NCI-H526 treated with DMSO at 0.1 percent for 48 hours (cell line): ENCODE results near the gene GPATCH4.
A peak's percentile ranks its signal among the peaks of the same experiment; 100 is the strongest.
"Not testable (repeated sequence)": the region's sequence is repeated elsewhere in the genome, so short reads cannot be mapped to it uniquely, and the experiment has no call there.

Source experiments
- DNase-seq: peaks from one replicate; lab custom pipeline; 2025; lab: John Stamatoyannopoulos, UW

GPATCH4 gene

DNA sequence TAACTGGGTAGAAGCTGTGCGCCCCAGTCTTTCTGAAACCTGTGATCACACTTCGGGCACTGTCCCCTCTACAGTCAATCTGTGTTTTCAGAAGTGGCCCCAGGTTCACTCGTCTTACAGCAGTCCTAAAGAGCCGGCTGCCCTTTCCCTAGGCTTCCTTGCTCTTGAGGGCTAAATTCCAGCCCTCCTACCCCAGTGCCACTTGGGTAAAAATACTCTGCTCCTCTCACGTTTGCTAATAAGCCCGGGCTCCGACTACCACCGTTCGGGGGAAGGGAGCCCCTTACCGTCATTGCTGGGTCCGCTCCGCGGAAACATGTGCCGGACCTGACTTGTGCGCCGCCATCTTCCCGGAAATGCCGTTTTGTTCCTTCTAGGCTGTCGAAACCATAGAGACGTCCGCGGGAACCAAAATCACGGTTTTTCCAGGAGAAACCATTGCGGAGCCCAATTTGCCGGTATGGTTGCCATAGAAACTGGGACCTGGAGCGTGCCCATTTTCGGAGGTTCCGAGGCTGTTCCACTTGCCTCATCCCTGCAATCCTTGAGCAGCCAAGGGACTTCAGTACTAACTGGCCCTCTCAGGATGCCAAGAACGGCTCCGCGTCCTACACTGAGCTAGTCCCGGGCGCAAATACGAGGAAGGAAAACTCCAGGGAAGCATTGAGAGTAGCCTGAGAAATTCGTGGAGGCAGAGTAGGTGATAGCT lies at the start of gene GPATCH4:
TSS of gene GPATCH4 (minus strand) at position 358 of the 709 bp plus-strand sequence.
- DNase-seq, result peak; percentile 96

DNA sequence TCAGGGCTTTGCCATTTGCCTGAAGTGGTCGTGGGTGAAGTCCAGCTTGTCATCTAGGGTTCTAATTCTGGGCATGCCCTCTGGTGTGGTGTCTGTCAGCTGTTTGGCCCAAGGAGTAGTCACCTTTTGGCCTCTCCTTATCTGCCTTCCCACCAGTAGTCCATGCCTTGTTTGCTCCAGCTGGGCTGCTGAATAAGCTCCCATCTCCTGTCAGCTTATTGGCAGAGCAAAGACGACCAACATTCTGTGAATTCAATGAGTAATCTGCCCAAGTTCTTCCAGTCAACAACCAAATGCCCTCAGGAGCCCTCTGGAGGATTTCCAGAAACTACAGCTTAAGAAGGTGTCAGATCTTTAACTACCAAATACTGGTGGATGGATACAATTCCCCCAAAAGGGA lies 47.7 kb upstream of the GPATCH4 start:
- no peak for DNase-seq

DNA sequence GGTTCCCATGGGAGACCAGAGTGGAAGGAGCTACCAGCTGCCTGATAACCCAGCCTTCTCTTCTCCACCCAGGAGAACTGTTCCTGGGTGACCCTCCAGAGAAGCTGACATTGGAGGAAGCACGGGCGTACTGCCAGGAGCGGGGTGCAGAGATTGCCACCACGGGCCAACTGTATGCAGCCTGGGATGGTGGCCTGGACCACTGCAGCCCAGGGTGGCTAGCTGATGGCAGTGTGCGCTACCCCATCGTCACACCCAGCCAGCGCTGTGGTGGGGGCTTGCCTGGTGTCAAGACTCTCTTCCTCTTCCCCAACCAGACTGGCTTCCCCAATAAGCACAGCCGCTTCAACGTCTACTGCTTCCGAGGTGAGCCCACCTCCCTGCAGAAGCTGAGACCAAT lies 47.2 kb upstream of the GPATCH4 start:
- no peak for DNase-seq

GRCh38 chr1:156647351-156647750 lies 46.1 kb upstream of the GPATCH4 start:
- DNase-seq, result no peak

GRCh38 chr1:156646738-156647211 lies 45.5 kb upstream of the GPATCH4 start:
- DNase-seq, result no peak

GRCh38 chr1:156645666-156646065 lies 44.4 kb upstream of the GPATCH4 start:
- DNase-seq, result no peak

DNA sequence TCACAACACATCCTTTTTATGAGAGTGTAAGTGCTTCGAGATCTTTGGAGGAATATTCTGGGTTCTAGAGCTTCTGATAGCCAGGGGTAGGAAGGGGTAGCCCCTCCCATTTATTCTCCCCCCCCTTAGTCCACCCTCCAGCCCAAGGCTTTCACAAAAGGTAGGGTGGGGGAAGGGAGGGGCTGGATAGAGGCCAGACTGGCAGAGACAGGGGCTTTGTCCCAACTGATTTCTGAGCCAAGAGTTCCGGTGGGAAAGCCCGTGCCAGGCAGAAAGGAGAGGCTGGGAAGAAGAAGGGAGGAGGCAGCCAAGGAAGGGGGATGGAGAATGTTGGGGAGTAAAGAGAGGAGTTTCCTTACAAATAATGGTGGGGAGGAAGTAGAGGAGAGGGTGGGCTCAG lies 43.8 kb upstream of the GPATCH4 start:
- DNase-seq, result no peak

GRCh38 chr1:156644640-156645039 lies 43.4 kb upstream of the GPATCH4 start:
- no peak for DNase-seq

DNA sequence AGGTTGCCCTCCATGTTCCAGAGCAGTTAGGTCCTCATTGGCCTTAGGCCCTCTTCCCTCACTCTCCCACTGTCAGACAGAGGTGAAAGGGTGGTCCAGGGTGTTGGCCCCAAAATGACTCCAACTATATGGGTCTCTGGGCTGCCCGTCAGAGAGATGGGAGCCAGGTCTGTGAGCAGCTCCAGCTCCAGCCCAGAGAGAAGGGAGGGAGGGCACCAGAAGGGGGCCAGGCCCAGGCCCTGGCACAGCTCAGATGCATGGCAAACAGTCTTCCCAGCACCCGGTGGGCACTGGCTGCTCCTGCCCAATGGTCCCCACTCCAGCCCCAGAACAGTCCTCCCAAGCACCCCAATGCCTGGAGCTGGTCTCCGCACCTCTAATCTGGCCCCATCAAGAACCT lies 42.9 kb upstream of the GPATCH4 start:
- no peak for DNase-seq

- no peak for DNase-seq
These were observed 42.5 kb upstream of the GPATCH4 start for GRCh38 chr1:156643778-156644092.

DNA sequence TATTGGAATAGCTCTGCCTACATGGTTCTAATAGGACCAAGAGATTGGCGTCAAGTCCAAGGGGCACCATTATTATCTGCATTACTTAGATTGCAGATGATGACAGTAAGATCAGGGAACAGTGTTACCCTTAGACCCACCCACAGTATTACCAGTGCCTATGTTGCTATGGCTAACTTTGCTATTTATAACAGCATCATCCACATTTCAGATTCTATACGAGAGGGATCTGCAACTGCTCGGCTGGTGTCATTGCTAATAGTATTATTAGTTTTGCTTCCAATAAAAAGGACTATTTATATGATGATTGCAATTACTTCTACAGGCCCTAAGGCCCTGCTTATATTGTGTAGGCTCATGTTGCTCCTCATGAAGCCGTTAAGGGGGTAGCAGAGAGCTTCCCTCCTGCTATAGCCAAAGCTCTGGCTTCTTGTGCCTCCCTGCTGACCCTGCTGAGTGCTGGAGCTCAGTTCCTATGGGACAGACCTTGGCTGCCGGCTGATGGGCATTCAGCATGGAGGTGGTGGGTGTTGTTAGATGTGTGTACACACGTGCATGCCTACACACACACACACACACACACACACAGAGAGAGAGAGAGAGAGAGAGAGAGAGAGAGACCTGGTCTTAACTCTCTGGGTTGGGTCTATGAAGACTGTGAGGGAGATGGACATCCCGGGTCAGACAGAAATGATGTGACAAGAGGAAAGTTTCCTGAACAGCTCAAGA lies 41.9 kb upstream of the GPATCH4 start:
- no peak for DNase-seq

DNA sequence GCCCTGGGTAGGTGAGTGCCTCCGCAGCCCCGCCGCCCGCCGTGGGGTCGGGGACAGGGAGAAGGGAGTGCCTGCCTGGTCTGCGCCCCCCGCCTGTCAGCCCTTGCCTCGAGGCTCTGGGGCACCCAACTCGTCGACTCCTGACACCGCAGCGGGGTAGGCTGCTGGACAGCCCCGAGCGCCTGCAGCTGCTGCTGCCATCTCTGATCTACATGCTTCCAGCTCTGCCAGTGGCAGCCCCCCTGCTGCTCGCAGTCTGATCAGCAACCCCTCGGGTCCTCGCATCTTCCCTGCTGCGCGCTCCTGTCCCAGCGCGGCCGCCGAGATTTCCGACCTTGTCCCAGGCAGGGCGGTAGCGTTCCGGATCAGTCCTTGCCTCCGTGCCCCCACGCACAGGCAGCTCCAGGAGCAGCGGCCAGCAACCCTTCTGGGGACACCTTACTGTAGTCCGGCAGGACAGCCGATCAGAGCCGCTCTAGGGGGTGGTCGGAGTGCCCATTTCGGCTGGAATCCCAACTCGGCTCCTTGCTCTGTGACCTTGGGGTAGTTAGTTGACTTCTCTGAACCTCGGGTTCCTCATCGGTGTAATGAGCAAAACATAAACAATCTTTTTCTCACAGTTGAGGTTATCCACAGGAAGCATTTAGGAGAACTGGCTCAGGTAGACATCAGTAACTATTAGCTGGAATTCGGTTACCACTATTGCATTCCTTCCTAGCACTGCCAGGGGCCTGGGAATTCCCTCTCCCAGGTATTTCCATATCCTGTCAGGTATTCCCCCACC lies 41.2 kb upstream of the GPATCH4 start:
- DNase-seq, result no peak

DNA sequence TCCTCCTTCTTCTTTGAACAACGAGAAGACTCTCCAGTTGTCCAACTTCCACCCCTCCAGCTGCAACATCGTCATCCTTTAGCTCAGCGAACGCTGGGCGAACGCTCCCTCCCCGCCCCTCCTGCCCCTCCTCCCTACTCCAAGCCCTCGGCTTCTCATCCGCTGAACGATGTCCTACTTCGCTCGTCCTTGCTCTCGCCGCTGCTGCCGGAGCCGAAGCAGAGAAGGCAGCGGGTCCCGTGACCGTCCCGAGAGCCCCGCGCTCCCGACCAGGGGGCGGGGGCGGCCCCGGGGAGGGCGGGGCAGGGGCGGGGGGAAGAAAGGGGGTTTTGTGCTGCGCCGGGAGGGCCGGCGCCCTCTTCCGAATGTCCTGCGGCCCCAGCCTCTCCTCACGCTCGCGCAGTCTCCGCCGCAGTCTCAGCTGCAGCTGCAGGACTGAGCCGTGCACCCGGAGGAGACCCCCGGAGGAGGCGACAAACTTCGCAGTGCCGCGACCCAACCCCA lies 40.5 kb upstream of the GPATCH4 start, which contains the start of gene BCAN:
TSS of gene BCAN (plus strand) at position 357 of the 504 bp plus-strand sequence. CDS start 3,938 bp downstream, outside the sequence.
- DNase-seq, result peak; percentile 64

DNA sequence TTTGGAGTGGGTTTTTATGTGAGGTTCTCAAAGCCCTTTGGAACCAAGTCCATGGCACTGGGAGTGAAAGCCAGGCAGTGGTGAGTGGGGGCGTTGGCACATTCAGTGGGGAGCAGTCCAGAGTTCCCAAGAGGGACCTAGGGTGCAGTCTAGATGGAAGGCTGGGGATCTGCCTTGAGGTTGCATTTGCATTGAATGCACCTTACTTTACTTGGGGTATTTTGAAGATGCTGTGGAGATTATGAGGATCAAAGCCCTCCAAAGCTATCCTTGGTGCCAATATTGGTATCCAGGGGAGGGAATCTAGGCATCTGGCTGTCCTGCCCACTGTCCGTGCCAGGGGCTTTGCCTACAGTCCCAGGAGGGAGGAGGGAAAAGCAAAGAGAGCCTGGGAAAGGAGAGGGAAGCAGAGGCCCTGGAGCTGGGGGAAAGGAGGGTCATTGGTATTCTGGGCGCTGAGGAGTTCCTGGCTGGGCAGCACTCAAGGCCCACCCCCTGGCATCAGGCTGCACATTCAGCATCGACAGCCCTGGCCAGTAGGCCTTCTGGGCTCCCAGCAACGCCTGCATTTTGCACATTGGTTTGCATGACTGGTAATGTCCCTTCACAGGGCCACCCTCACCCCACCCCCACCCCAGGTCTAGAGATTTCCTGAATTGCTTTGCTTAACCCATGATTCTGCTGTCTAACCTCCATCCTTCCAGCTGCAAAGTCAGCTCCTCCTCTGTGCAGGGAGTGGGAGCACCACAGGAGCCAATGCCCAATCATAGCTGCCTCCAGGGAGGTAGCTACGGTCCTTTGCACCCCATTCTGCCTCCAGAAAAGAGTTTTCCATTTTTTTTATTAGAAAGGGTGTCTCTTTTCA lies 39.8 kb upstream of the GPATCH4 start:
- no peak for DNase-seq

- no peak for DNase-seq
These were observed 38.4 kb upstream of the GPATCH4 start for GRCh38 chr1:156639601-156640101.

DNA sequence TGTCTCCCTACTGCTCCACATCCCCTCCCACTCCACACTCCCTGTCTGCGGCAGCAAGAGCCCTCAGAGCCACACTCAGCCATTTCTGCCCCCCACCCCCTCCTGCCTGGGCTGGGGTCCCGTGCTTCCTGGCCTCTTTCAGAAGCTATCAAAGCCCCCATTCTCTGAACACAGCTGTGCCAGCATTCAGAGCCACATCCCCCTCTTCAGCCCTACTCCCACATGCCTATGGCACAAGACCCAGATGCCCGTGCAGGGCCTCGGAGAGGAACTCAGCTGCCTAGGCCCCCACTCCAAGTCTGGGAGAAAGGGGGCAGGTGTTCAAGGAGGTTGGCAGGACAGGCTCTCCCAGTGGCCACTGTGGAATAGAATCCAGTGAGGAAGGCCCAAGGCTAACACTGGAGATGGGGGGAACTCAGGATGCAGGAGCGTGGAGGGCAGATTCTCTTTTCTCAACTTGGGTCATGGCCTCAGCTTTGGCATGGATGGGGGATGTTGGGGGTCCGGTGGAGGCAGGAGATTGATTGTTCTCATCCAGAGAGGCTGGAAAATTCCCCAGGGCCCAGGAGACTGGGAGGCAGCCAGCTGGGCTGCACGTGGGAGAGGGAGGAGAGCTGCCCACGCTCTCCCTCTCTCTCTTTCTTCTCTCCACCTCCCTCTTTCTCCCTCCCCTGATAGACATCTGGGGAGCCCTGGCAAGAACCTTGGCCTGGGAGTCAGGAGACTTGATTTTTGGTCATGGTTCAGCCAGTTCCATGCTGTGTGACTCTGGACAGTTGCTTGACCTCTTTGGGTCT lies 37.1 kb upstream of the GPATCH4 start:
- DNase-seq, result no peak

DNA sequence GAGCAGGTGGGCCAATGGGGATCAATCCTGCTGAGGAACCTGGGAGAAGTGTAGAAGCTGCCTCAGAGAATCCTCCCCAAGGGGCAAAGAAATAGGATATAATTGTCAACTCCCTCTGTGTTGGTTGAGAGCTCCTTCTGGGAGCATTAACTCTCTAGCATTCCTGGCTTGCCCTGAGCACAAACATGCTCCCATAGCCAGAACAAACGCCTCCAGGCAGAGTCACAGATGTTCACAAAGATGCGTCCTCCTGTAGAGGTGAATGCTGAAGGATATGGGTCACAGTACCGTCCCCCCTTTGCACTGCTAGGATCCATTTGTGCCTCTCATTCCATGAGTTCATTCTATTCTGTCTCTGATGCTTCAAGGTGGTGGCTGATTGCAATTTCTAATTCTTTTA lies 31.1 kb upstream of the GPATCH4 start:
- no peak for DNase-seq

DNA sequence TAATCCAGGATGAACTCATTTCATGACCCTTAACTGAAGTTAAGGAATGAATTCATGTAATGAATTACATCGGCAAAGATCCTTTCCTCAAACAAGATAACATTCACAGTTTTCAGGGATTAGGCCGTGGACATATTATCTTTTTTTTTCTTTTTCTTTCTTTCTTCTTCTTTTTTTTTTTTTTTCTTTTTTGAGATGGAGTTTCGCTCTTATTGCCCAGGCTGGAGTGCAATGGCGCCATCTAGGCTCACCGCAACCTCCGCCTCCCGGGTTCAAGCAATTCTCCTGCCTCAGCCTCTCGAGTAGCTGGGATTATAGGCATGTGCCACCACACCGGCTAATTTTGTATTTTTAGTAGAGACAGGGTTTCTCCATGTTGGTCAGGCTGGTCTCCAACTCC lies 29.9 kb upstream of the GPATCH4 start:
- DNase-seq, result not testable (repeated sequence)

DNA sequence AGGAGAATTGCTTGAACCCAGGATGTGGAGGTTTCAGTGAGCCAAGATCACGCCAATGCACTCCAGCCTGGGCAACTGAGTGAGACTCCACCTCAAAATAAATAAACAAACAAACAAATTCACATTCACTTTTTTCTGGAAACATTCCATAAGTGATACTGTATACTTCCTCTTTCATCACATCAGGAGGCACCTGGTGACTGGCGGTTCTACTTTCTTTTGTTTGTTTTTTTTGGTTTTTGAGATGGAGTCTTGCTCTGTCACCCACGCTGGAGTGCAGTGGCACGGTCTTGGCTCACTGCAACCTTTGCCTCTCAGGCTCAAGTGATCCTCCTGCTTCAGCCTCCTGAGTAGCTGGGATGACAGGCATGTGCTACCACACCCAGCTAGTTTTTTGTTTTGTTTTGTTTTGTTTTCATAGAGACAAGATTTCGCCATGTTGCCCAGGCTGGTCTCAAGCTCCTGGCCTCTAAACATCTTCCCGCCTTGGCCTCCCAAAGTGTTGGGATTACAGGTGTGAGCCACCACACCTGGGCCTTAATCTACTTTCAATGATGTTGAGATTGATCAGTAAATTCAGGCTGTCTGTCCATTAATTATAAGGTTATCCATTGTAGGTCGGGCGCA lies 28.7 kb upstream of the GPATCH4 start:
- no peak for DNase-seq

- peak; percentile 43 for DNase-seq
These were observed 26.1 kb upstream of the GPATCH4 start for GRCh38 chr1:156627313-156627880.
